Heart left ventricle (tissue), 16 donors: ENCODE results near the gene SNX1. TPM values are rescaled to one million over a fixed set of nuclear protein-coding genes. Genes with fewer than 3 reads are reported as not detected.
A peak's percentile ranks its signal among the peaks of the same experiment; 100 is the strongest.

ENCODE experiments used
- ATAC-seq, 4 donors: fragments of 200-7000 bp; cut with Tn5 transposase; one replicate each; pipeline ENCODE4 v1.9.1; 2020 to 2022; ENCODE audit warnings: moderate library complexity in 4 of 4, mild to moderate bottlenecking in 3 of 4, moderate number of reproducible peaks in 1 of 4
- DNase-seq, 5 donors: peaks; one replicate each; pipeline ENCODE4 v3.0.0-alpha.2; 2020
- H3K27ac ChIP-seq, 12 donors: fragments of 200-600 bp; sonication (generic) in 4 of 12; one replicate each; pipeline versions ENCODE4 v1.5.0 to v1.8.0; 2016 to 2022; ENCODE audit warnings: mild to moderate bottlenecking in 2 of 12
- H3K27me3 ChIP-seq, 9 donors: fragments of 200-600 bp; sonication (generic) in 2 of 9; one replicate each; pipeline versions ENCODE4 v1.5.1 to v1.8.0; 2016 to 2022; ENCODE audit warnings: mild to moderate bottlenecking in 3 of 9
- H3K36me3 ChIP-seq, 9 donors: fragments of 200-600 bp; sonication (generic) in 2 of 9; one replicate each; pipeline versions ENCODE4 v1.5.0 to v1.8.0; 2018 to 2022; ENCODE audit warnings: mild to moderate bottlenecking in 2 of 9
- H3K4me1 ChIP-seq, 12 donors: fragments of 200-600 bp; sonication (generic) in 4 of 12; one replicate each; pipeline versions ENCODE4 v1.5.0 to v1.8.0; 2016 to 2022; ENCODE audit warnings: mild to moderate bottlenecking in 3 of 12
- H3K4me3 ChIP-seq, 12 donors: fragments of 200-600 bp; sonication (generic) in 4 of 12; one replicate each; pipeline versions ENCODE4 v1.5.0 to v1.8.0; 2017 to 2022; ENCODE audit warnings: mild to moderate bottlenecking in 9 of 12, moderate library complexity in 4 of 12
- H3K9me3 ChIP-seq, 12 donors: fragments of 200-600 bp; sonication (generic) in 4 of 12; one replicate each; pipeline versions ENCODE4 v1.5.0 to v1.8.0; 2016 to 2022; ENCODE audit warnings: mild to moderate bottlenecking in 1 of 12
- POLR2A ChIP-seq, 2 donors: fragments of 450-650 bp; IDR thresholded peaks; one replicate each; pipeline ENCODE4 v1.6.1; 2017; ENCODE audit warnings: antibody characterized with exemption in 2 of 2, mild to moderate bottlenecking in 2 of 2, moderate library complexity in 2 of 2
- WGBS, 4 donors: extraction: QIAGEN DNeasy Blood & Tissue Kit in 2 of 4; methylation state at CpG; one replicate each; pipeline versions ENCODE4 v1.1.5 to v1.1.7; 2013 to 2018; 5-methylcytosine and 5-hydroxymethylcytosine counted together
- intact Hi-C, 10 donors: fragments of 100-400 bp; cut with DNase I; formaldehyde crosslinking; loops; one replicate each; pipeline versions ENCODE4 v1.11.1 to v1.14.2; 2022
- polyA plus RNA-seq, 2 donors: library from polyadenylated mRNA; stranded (reverse); fragments of 200-250 nt; gene quantifications; one replicate each; pipeline ENCODE4 v1.2.3, GENCODE V29; 2013
- total RNA-seq, 9 donors: library from RNA; depleted of rRNA in 2 of 9; stranded (reverse); fragments of >200 nt in 2 of 9; fragmentation: NEBNext Ultra II Directional in 3 of 9; extraction: Animal tissue kit (Norgen Biotek cat#: 25700) in 3 of 9; gene quantifications; one replicate each; pipeline versions ENCODE4 v1.1.0 to v1.2.4, GENCODE V29; 2016 to 2023
- TF ChIP-seq, protein P1 (sequence below), 12 donors: fragments of 200-600 bp; sonication (generic) in 4 of 12; IDR thresholded peaks; one replicate each; pipeline versions ENCODE4 v1.5.0 to v1.8.0; 2018 to 2022; ENCODE audit warnings: antibody characterized with exemption in 12 of 12, mild to moderate bottlenecking in 5 of 12
- donor health status: ischemic (EF 13 %, LVEDD 7.1; RV severe dilation, severe dysfunction).
- donor health status: healthy with polysubstance abuse.
- donor health status: DM: no; HTN: yes; CAD: no.
- donor health status: DM: no; HTN: no; CAD: no.
- donor health status: ischemic (EF 25% LVEDD 6.9; RV normal size, moderate dysfunction).
- donor health status: ischemic (EF 25% LVEDD 5.7; RV mildly dilated, moderate dysfunction).
- donor health status: healthy.
- donor health status: DM: yes; HTN: yes; CAD: no.
- donor health status: ischemic (EF 35%, LVEDD 5.7; RV mildly dilated, moderate dysfunction).
- donor health status: nonischemic (EF 11% LVEDD 7.7; RV severe dilation, severe dysfunction).
- donor health status: DM: yes; HTN: yes; CAD: no.
- donor health status: PGD.
- donor health status: ischemic (EF 29% LVEDD 5.4; RV normal size, mild dysfunction).
- donor health status: nonischemic (EF 23%, LVEDD 6.1; RV moderate dilation, normal function).

The SNX1 gene
- total and polyA plus RNA-seq, 11 donors, result 38.7 to 117 (median 76.3) TPM

DNA sequence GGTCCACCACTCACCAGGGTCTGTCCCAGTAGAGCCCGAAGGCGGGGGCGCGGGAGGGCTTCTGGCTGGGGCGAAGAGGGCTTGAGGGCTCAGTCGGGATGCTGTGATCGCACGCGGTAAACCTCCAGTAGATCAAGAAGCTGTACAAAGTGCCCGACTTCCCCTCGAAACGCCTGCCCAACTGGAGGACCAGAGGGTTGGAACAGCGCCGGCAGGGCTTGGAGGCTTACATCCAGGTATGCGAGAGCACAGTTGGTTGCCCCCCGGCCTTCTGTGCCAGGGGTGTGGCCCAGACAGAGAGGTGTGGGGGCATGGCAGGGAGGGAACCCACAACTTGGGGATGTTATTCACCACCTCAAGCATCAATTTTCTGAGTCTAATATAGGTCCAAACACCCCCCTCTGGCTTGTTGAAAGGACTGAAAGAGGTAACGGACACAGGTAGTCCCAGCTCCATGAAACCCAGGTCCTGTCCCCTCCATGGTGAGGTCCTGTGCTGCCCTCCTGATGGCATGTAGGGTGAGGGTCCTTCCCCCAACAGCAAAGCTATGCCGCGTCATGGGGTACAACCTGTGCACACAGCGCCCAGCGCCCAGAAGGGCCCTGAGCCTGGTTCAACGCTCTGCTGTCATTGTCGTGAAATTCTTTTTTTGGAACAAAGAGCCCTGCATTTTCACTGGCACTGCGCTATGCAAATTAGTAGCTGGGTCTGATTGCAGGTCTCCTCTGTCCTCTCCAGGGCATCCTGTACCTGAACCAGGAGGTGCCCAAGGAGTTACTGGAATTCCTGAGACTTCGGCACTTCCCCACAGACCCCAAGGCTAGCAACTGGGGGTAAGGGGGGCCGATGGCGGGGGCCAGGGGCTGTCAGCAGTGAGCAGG lies 57.0 kb downstream of the SNX1 start:
- H3K4me1 ChIP-seq, result peaks cover 10 to 54% (median 35%) of the 10 kb centered on the region in 12 donors
- peaks cover 0 to 24% (median 0%) of the 10 kb centered on the region in 9 donors for H3K27me3 ChIP-seq
- DNase-seq (peak in 2 of 5 donors; percentile 22 to 37), ATAC-seq (no peak)
- H3K4me3 ChIP-seq, result peak overlapping the region; percentile 35 to 59 (median 49)
- peak overlapping the region in 4 of 12 donors; percentile 7 to 88 (median 80) for H3K27ac ChIP-seq
- 30 to 55% (median 40%) methylated on average over 11 to 27 of the region's 27 CpGs for WGBS, 4 donors
- H3K36me3 ChIP-seq, result peaks cover 0 to 41% (median 31%) of the 10 kb centered on the region in 9 donors
- H3K9me3 ChIP-seq, result no peaks in the 10 kb centered on the region
- TF ChIP-seq POLR2A (IDR thresholded peaks at IDR 0.05), result no peak
- TF ChIP-seq, protein P1, sequence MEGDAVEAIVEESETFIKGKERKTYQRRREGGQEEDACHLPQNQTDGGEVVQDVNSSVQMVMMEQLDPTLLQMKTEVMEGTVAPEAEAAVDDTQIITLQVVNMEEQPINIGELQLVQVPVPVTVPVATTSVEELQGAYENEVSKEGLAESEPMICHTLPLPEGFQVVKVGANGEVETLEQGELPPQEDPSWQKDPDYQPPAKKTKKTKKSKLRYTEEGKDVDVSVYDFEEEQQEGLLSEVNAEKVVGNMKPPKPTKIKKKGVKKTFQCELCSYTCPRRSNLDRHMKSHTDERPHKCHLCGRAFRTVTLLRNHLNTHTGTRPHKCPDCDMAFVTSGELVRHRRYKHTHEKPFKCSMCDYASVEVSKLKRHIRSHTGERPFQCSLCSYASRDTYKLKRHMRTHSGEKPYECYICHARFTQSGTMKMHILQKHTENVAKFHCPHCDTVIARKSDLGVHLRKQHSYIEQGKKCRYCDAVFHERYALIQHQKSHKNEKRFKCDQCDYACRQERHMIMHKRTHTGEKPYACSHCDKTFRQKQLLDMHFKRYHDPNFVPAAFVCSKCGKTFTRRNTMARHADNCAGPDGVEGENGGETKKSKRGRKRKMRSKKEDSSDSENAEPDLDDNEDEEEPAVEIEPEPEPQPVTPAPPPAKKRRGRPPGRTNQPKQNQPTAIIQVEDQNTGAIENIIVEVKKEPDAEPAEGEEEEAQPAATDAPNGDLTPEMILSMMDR (IDR thresholded peaks at IDR 0.05), result no peak
- intact Hi-C loops, result loop anchor here in 7 of 10 donors (5.0 kb wide), 3 partner anchors 45 to 60 kb away; partner anchors contain the start of genes SNX1 (in 6 of the 7) and CIAO2A (in 1 of the 7)

DNA sequence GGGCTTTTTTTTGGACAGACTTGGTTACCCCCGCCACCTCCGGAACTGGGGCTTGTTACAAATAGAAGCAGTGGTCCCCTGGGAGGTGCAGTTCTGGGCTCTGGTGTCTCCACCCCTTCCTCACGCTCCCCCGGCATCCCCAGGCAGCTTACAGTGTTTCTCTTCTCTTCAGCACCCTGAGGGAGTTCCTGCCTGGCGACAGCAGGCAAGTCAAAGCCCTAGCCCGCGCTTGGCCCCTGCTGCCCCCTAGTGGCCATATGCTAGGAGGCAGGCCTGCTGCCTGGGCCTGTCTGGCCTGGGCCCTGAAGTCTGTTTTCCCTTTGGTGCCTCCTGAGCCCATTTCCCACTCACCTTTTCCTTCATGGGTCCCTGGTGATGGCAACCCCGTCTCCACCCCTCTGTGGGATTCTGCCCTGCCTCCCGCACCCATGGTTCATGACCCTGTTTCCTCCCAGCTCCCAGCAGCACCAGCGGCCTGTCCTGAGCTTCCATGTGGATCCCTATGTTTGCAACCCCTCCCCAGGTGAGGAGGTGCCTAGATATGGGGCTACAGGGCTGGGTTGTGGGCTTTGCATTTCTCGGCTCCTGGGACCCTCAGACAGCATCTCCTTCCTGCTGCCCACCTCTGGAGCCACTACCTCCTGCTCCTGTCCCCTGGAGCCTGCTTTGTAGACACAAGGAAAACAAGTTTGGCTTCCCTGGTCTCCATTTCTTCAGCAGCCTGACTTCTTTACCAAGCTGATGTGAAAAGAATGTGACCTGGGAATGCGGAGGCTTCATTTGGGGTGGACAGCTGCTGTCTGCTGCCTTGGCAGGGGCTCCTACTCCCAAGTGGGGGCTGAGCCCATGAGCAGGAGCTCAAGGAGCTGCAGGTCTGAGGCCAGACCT lies 57.9 kb downstream of the SNX1 start:
- H3K27me3 ChIP-seq, result peaks cover 0 to 24% (median 0%) of the 10 kb centered on the region in 9 donors
- peak; percentile 88 to 95 (median 91) for DNase-seq
- peak; percentile 72 to 91 (median 77) for ATAC-seq
- peak overlapping the region in 3 of 12 donors; percentile 2 to 8 (median 3) for H3K4me3 ChIP-seq
- WGBS, 4 donors, result 18 to 21% (median 19%) methylated on average over 12 of the region's 12 CpGs
- intact Hi-C loops, result loop anchor here in 7 of 10 donors (5.0 kb wide), 3 partner anchors 46 to 61 kb away; partner anchors contain the start of genes SNX1 (in 6 of the 7) and CIAO2A (in 1 of the 7)
- TF ChIP-seq, protein P1 (IDR thresholded peaks at IDR 0.05), result peak; percentile 94 to 99 (median 98)
- no peak for TF ChIP-seq POLR2A (IDR thresholded peaks at IDR 0.05)
- no peaks in the 10 kb centered on the region for H3K9me3 ChIP-seq
- peak overlapping the region in 11 of 12 donors; percentile 50 to 88 (median 80) for H3K27ac ChIP-seq
- peaks cover 0 to 50% (median 41%) of the 10 kb centered on the region in 9 donors for H3K36me3 ChIP-seq
- H3K4me1 ChIP-seq, result peaks cover 10 to 64% (median 42%) of the 10 kb centered on the region in 12 donors

DNA sequence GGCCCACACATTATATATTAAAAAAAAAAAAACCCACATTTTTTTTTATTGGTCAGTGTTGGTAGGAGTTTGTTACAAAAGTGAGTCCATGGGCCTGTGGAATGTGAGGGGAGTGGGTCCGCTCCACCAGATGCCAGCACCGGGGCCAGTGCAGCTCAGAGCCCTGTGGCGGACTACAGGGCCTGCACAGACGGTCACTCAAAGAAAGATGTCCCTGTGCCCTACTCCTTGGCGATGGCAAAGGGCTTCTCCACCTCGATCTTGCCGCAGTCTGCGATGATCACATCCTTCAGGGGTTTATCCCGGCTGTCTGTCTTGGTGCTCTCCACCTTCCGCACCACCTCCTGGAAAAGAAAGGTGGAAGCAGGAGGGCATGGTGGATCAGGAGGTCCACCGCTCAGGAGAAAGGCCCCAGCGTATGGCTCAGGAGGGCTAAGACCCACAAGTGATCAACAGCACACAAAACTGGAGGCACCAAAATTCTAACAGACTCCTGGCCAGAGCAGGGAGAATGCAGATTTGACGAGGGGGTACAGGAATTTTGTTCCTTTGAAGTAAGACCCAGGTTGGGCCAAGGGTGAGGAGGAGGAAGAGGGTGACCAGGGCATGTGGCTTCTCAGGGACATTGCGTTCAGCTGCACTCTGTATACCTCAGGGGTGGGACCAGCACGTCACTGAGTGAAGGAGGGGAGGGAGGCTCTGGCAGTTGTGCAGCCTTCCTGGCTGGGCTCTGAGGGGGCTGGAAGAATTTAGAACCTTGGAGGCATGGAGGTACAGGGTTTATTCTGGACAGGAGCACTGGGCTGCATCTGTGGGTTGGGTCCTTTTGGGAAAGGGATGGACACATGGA lies 60.2 kb downstream of the SNX1 start:
- peaks cover 0 to 73% (median 64%) of the 10 kb centered on the region in 9 donors for H3K36me3 ChIP-seq

More for the DNA sequence above, 60.2 kb downstream of the SNX1 start:
- H3K9me3 ChIP-seq, result no peaks in the 10 kb centered on the region
- H3K27me3 ChIP-seq, result peaks cover 0 to 24% (median 0%) of the 10 kb centered on the region in 9 donors
- no peak overlapping the region for H3K4me3 ChIP-seq
- peak overlapping the region in 5 of 12 donors; percentile 57 to 69 (median 61) for H3K27ac ChIP-seq
- ATAC-seq (no peak), DNase-seq (no peak)
- 86 to 94% (median 92%) methylated on average over 15 of the region's 15 CpGs for WGBS, 4 donors
- TF ChIP-seq, protein P1 (IDR thresholded peaks at IDR 0.05), result no peak
- TF ChIP-seq POLR2A (IDR thresholded peaks at IDR 0.05), result no peak
- H3K4me1 ChIP-seq, result peaks cover 16 to 85% (median 64%) of the 10 kb centered on the region in 12 donors
- intact Hi-C loops, result no loop called here
